Panc1 (cell line): ENCODE data around the gene DTD1. TPM values are rescaled to one million over a fixed set of nuclear protein-coding genes. Genes with fewer than 3 reads are reported as not detected.

ENCODE experiments used
- ATAC-seq: fragments of 200-7000 bp; cut with Tn5 transposase; 2 replicates; pipeline ENCODE4 v1.9.1; 2020; ENCODE audit warnings: mild to moderate bottlenecking, moderate library complexity
- BruUV-seq: library from RNA; stranded (reverse); fragments of 400-500 nt; replicated peaks from 2 replicates; lab custom pipeline; 2021; lab: Mats Ljungman, UMichigan
- CTCF ChIA-PET: fragments of 300-600 bp; sonication (Branson Sonifier 250); formaldehyde crosslinking; loops from one replicate; lab custom pipeline; 2022; ENCODE audit warnings: antibody characterized with exemption; lab: Charles Lee
- POLR2A ChIA-PET: fragments of 300-600 bp; sonication (Branson Sonifier 250); formaldehyde crosslinking; loops from one replicate; lab custom pipeline; 2022; ENCODE audit warnings: antibody characterized with exemption; lab: Charles Lee
- DNase-seq: peaks from one replicate; pipeline ENCODE4 v3.0.0-alpha.2; 2010; ENCODE audit warnings: low read depth, low spot score
- H3K27ac ChIP-seq: 2 replicates; pipeline ENCODE4 v1.5.1; 2011; ENCODE audit warnings: mild to moderate bottlenecking, low read length, inconsistent platforms
- H3K27me3 ChIP-seq: fragments of 200-500 bp; sonication (Bioruptor generic); 2 replicates; pipeline ENCODE4 v1.6.0; 2014; ENCODE audit warnings: low read length, inconsistent platforms; ENCODE audit not compliant: control insufficient read depth, insufficient read depth
- H3K36me3 ChIP-seq: fragments of 200-500 bp; sonication (Bioruptor generic); 2 replicates; pipeline ENCODE4 v1.5.1; 2014; ENCODE audit warnings: inconsistent platforms, mild to moderate bottlenecking, low read length, moderate library complexity; ENCODE audit not compliant: control insufficient read depth, insufficient read depth
- H3K4me1 ChIP-seq: 2 replicates; pipeline ENCODE4 v1.5.1; 2011; ENCODE audit warnings: inconsistent platforms, mild to moderate bottlenecking, low read length, moderate library complexity; ENCODE audit not compliant: control insufficient read depth, insufficient read depth
- H3K4me3 ChIP-seq, 2 experiments: 2 replicates each; pipeline ENCODE4 v1.5.1; 2011 to 2012; ENCODE audit warnings: low read depth in 2 of 2, low read length in 2 of 2, mild to moderate bottlenecking in 2 of 2, inconsistent platforms in 1 of 2, moderate library complexity in 1 of 2
- H3K9me3 ChIP-seq: fragments of 200-500 bp; sonication (Bioruptor generic); 2 replicates; pipeline ENCODE4 v1.5.1; 2014; ENCODE audit warnings: low read depth, mild to moderate bottlenecking, inconsistent platforms, low read length, moderate library complexity; ENCODE audit not compliant: control insufficient read depth, insufficient read depth
- CTCF ChIP-seq: fragments of 450-650 bp; IDR thresholded peaks from 2 replicates; pipeline ENCODE4 v1.5.1; 2017; ENCODE audit warnings: mild to moderate bottlenecking
- POLR2AphosphoS5 ChIP-seq: IDR thresholded peaks from 2 replicates; pipeline ENCODE4 v1.6.1; 2012; ENCODE audit warnings: mild to moderate bottlenecking, low read depth, low read length, moderate library complexity
- REST ChIP-seq, 2 experiments: IDR thresholded peaks; 2 replicates each; pipeline ENCODE4 v1.6.1; 2011 to 2012; ENCODE audit warnings: low read depth in 2 of 2, control low read depth in 1 of 2, low read length in 1 of 2, mild to moderate bottlenecking in 1 of 2, moderate library complexity in 1 of 2; ENCODE audit not compliant: insufficient read depth in 1 of 2
- SIN3A ChIP-seq: IDR thresholded peaks from 2 replicates; pipeline ENCODE4 v1.6.1; 2012; ENCODE audit warnings: low read depth, mild to moderate bottlenecking, low read length, moderate library complexity, borderline replicate concordance; ENCODE audit not compliant: insufficient read depth
- TCF7L2 ChIP-seq: IDR thresholded peaks from 2 replicates; pipeline ENCODE4 v1.6.1; 2011; ENCODE audit warnings: mild to moderate bottlenecking, low read depth, low read length, inconsistent platforms
- in situ Hi-C: cut with HindIII; loops from 2 replicates; pipeline ENCODE4 v1.10.0; 2016; ENCODE audit warnings: low sequenced_read_pairs, low pct_unique_long_range_greater_than_20kb
- intact Hi-C: fragments of 100-400 bp; cut with micrococcal nuclease; formaldehyde crosslinking; loops from one replicate; pipeline ENCODE4 v1.10.0; 2022; ENCODE audit not compliant: unreplicated experiment
- total RNA-seq: library from RNA; stranded (reverse); gene quantifications from one replicate; pipeline ENCODE4 v1.2.1, GENCODE V29; 2021; ENCODE audit not compliant: unreplicated experiment

Gene DTD1
- total RNA-seq, 1 experiment from 2014 or later: 23.6 TPM

GRCh38 chr20:18669241-18670019 lies 81.6 kb downstream of the DTD1 start:
- CTCF ChIA-PET: no interaction called here
- Histone ChIP-seq H3K36me3 (no peaks in the 10 kb centered on the region), H3K4me3 (no peak overlapping the region), H3K4me1 (no peaks in the 10 kb centered on the region), H3K27ac (no peak overlapping the region), H3K27me3 (no peaks in the 10 kb centered on the region), H3K9me3 (no peaks in the 10 kb centered on the region)
- POLR2A ChIA-PET: no interaction called here
- no peak for ATAC-seq
- DNase-seq: no peak
- in situ Hi-C loops: no loop called here
- intact Hi-C loops: no loop called here
- no TSS peak for BruUV-seq
- TF ChIP-seq TCF7L2 (no peak), CTCF (no peak), POLR2AphosphoS5 (no peak), REST (IDR thresholded peaks at IDR 0.05; ENCODE audit: insufficient read depth in 1 of 2, low read depth in 2 of 2, low read length in 1 of 2) (no peak), SIN3A (no peak)

- ChIA-PET POLR2A (no interaction called here), CTCF (no interaction called here)
- Histone ChIP-seq H3K4me3 (no peak overlapping the region), H3K36me3 (no peaks in the 10 kb centered on the region), H3K9me3 (no peaks in the 10 kb centered on the region), H3K27ac (no peak overlapping the region), H3K4me1 (no peaks in the 10 kb centered on the region), H3K27me3 (no peaks in the 10 kb centered on the region)
- ATAC-seq (no peak), DNase-seq (no peak)
- no TSS peak for BruUV-seq
- intact Hi-C loops: no loop called here
- in situ Hi-C loops: no loop called here
- no peak for TF ChIP-seq REST (IDR thresholded peaks at IDR 0.05; ENCODE audit: insufficient read depth in 1 of 2, low read depth in 2 of 2, low read length in 1 of 2)
- no peak for TF ChIP-seq POLR2AphosphoS5
- TF ChIP-seq SIN3A: no peak
- no peak for TF ChIP-seq TCF7L2
- no peak for TF ChIP-seq CTCF
Observed at GRCh38 chr20:18671203-18671710, 83.4 kb downstream of the DTD1 start.
